ENCODE measurements around the gene SDS.

- TF ChIP-seq CTCF (IDR thresholded peaks at IDR 0.05; ENCODE audit: control extremely low read depth in 1 of 3, insufficient read depth in 1 of 3, low read depth in 1 of 3, low read length in 3 of 3) (no peak), JUN (IDR thresholded peaks at IDR 0.05; ENCODE audit: low read depth, low read length) (no peak), EGR1 (IDR thresholded peaks at IDR 0.05; ENCODE audit: borderline replicate concordance, low read depth, low read length) (no peak)
These were observed 45.6 kb upstream of the SDS start for GRCh38 chr12:113449299-113449698.
